ENCODE results near the gene PLCL1. TPM values are rescaled to one million over a fixed set of nuclear protein-coding genes. Genes with fewer than 3 reads are reported as not detected.

The PLCL1 gene
- polyA plus RNA-seq, 1 of the 3 experiments (the other 2 are of a cell fraction), result 7.7 TPM

GRCh38 chr2:197969391-197969893, 165.0 kb downstream of the PLCL1 start:
- DNase-seq, result no peak
- Histone ChIP-seq H3K4me1 (ENCODE audit: control insufficient read depth in 1 of 2, insufficient read depth in 2 of 2, low read depth in 1 of 2, low read length in 1 of 2) (peaks cover 0 to 11% of the 10 kb centered on the region in 2 experiments; a peak in 1 of 4 replicates), H3K9me3 (0 out of 2 replicates have a peak, but pooled peaks cover 6% of the 10 kb centered on the region), H4K20me1 (ENCODE audit: insufficient read depth) (no peaks in the 10 kb centered on the region; the same call in 1 of the 2 replicates), H3K4me2 (peak overlapping the region; percentile 58), H3K79me2 (ENCODE audit: insufficient read depth) (peaks cover 22% of the 10 kb centered on the region), H2AFZ (ENCODE audit: low read depth) (no peak overlapping the region), H3K36me3 (replicated peaks in 1 of 2; ENCODE audit: control insufficient read depth in 1 of 2, insufficient read depth in 2 of 2, low read length in 1 of 2) (peaks cover 0 to 21% of the 10 kb centered on the region in 2 experiments), H3K9me2 (no peaks in the 10 kb centered on the region), H3K27ac (ENCODE audit: low read depth in 2 of 2, low read length in 1 of 2) (peak overlapping the region in 1 of 2 experiments; percentile 70; a peak in 2 of 4 replicates), H3K9ac (no peak overlapping the region), H3F3A (replicated peaks; ENCODE audit: insufficient read depth) (peaks cover 41% of the 10 kb centered on the region), H3K27me3 (ENCODE audit: insufficient read depth) (no peaks in the 10 kb centered on the region), H3K4me3 (ENCODE audit: low read depth in 2 of 2, low read length in 1 of 2) (no peak overlapping the region)
- POLR2A ChIA-PET, result no interaction called here
- CTCF ChIA-PET, result interaction anchor here (1.0 kb wide), 1 partner anchor 94 kb away, joined by 3 read pairs; no protein-coding TSS in a partner anchor
- TF ChIP-seq RAD21 (IDR thresholded peaks at IDR 0.05; ENCODE audit: low read length), result no peak
- TF ChIP-seq TAF1 (IDR thresholded peaks at IDR 0.05; ENCODE audit: borderline replicate concordance, low read depth, low read length), result no peak
- TF ChIP-seq JUND (IDR thresholded peaks at IDR 0.05), result peak; percentile 98
- TF ChIP-seq FOXM1 (IDR thresholded peaks at IDR 0.05; ENCODE audit: low read depth), result peak; percentile 89
- TF ChIP-seq EZH2phosphoT487 (IDR thresholded peaks at IDR 0.05; ENCODE audit: borderline replicate concordance, low read depth), result no peak
- TF ChIP-seq PBX3 (IDR thresholded peaks at IDR 0.05), result peak; percentile 89
- TF ChIP-seq, protein P1, sequence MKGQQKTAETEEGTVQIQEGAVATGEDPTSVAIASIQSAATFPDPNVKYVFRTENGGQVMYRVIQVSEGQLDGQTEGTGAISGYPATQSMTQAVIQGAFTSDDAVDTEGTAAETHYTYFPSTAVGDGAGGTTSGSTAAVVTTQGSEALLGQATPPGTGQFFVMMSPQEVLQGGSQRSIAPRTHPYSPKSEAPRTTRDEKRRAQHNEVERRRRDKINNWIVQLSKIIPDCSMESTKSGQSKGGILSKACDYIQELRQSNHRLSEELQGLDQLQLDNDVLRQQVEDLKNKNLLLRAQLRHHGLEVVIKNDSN (IDR thresholded peaks at IDR 0.05; ENCODE audit: borderline replicate concordance, low read depth), result 0 out of 2 replicates have a peak, but pooled peaks have one; percentile 15
- TF ChIP-seq FOXJ3 (CRISPR knock-in tag; IDR thresholded peaks at IDR 0.05), result no peak
- TF ChIP-seq ZBTB33 (IDR thresholded peaks at IDR 0.05; ENCODE audit: borderline replicate concordance, low read depth), result peak; percentile 75; the same call in 1 of the 2 replicates
- TF ChIP-seq EP300 (IDR thresholded peaks at IDR 0.05; ENCODE audit: borderline replicate concordance in 1 of 2, low read depth in 1 of 2, low read length in 1 of 2), result peak in 1 of 2 experiments; percentile 98; a peak in 2 of 4 replicates
- TF ChIP-seq, protein P2, sequence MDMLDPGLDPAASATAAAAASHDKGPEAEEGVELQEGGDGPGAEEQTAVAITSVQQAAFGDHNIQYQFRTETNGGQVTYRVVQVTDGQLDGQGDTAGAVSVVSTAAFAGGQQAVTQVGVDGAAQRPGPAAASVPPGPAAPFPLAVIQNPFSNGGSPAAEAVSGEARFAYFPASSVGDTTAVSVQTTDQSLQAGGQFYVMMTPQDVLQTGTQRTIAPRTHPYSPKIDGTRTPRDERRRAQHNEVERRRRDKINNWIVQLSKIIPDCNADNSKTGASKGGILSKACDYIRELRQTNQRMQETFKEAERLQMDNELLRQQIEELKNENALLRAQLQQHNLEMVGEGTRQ (IDR thresholded peaks at IDR 0.05; ENCODE audit: borderline replicate concordance, low read depth, low read length), result no peak
- TF ChIP-seq NRF1 (IDR thresholded peaks at IDR 0.05; ENCODE audit: low read depth, low read length), result no peak
- no peak for TF ChIP-seq GATA2 (CRISPR knock-in tag; IDR thresholded peaks at IDR 0.05)
- no peak for TF ChIP-seq REST (IDR thresholded peaks at IDR 0.05; ENCODE audit: low read depth, low read length)
- TF ChIP-seq, protein P3, sequence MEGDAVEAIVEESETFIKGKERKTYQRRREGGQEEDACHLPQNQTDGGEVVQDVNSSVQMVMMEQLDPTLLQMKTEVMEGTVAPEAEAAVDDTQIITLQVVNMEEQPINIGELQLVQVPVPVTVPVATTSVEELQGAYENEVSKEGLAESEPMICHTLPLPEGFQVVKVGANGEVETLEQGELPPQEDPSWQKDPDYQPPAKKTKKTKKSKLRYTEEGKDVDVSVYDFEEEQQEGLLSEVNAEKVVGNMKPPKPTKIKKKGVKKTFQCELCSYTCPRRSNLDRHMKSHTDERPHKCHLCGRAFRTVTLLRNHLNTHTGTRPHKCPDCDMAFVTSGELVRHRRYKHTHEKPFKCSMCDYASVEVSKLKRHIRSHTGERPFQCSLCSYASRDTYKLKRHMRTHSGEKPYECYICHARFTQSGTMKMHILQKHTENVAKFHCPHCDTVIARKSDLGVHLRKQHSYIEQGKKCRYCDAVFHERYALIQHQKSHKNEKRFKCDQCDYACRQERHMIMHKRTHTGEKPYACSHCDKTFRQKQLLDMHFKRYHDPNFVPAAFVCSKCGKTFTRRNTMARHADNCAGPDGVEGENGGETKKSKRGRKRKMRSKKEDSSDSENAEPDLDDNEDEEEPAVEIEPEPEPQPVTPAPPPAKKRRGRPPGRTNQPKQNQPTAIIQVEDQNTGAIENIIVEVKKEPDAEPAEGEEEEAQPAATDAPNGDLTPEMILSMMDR (IDR thresholded peaks at IDR 0.05), result no peak
- TF ChIP-seq POLR2AphosphoS5 (IDR thresholded peaks at IDR 0.05; ENCODE audit: low read depth, low read length), result no peak; the same call in 1 of the 2 replicates
- no peak for TF ChIP-seq SIN3A (IDR thresholded peaks at IDR 0.05; ENCODE audit: borderline replicate concordance, low read depth, low read length)
- peak; percentile 85 for TF ChIP-seq RXRA (IDR thresholded peaks at IDR 0.05; ENCODE audit: borderline replicate concordance, low read depth)
- no peak for TF ChIP-seq RCOR1 (IDR thresholded peaks at IDR 0.05; ENCODE audit: low read length)
- no peak for TF ChIP-seq CHD2 (IDR thresholded peaks at IDR 0.05; ENCODE audit: low read length, partially characterized antibody)
- TF ChIP-seq NFIC (IDR thresholded peaks at IDR 0.05; ENCODE audit: borderline replicate concordance), result peak; percentile 94
- peak; percentile 40; the same call in 1 of the 2 replicates for TF ChIP-seq ELF1 (IDR thresholded peaks at IDR 0.05)
- 0 out of 2 replicates have a peak, but pooled peaks have one; percentile 25 for TF ChIP-seq GABPA (IDR thresholded peaks at IDR 0.05; ENCODE audit: low read depth)

All from SK-N-SH (cell line).